ENCODE measurements around the gene ZNF516.
"Not testable (repeated sequence)": the region's sequence is repeated elsewhere in the genome, so short reads cannot be mapped to it uniquely, and the experiment has no call there.

ZNF516 gene

GRCh38 chr18:76495006-76495370 lies at the start of gene ZNF516:
Gene ZNF516, minus strand, starts transcription at chr18:76495242. Its CDS starts 52,188 bp downstream, at chr18:76443054.
- in situ Hi-C loops (cut with MboI; ENCODE audit: low sequenced_read_pairs): no loop called here

- in situ Hi-C loops (cut with MboI; ENCODE audit: low sequenced_read_pairs): no loop called here
These were observed 43.8 kb upstream of the ZNF516 start for GRCh38 chr18:76538846-76539245.

- in situ Hi-C loops (cut with MboI; ENCODE audit: low sequenced_read_pairs): no loop called here
These were observed 42.6 kb upstream of the ZNF516 start for GRCh38 chr18:76537621-76538020.

- in situ Hi-C loops (cut with MboI; ENCODE audit: low sequenced_read_pairs): not testable (repeated sequence)
These were observed 41.6 kb upstream of the ZNF516 start for GRCh38 chr18:76536593-76536992.

- in situ Hi-C loops (cut with MboI; ENCODE audit: low sequenced_read_pairs): no loop called here
These were observed 37.8 kb upstream of the ZNF516 start for GRCh38 chr18:76532875-76533274.

- in situ Hi-C loops (cut with MboI; ENCODE audit: low sequenced_read_pairs): no loop called here
These were observed 35.8 kb upstream of the ZNF516 start for GRCh38 chr18:76530846-76531245.

GRCh38 chr18:76530391-76530790 lies 35.3 kb upstream of the ZNF516 start:
- in situ Hi-C loops (cut with MboI; ENCODE audit: low sequenced_read_pairs): no loop called here

- in situ Hi-C loops (cut with MboI; ENCODE audit: low sequenced_read_pairs): no loop called here
These were observed 34.4 kb upstream of the ZNF516 start for GRCh38 chr18:76529433-76529811.

GRCh38 chr18:76528477-76529432 lies 33.7 kb upstream of the ZNF516 start:
- in situ Hi-C loops (cut with MboI; ENCODE audit: low sequenced_read_pairs): no loop called here

- in situ Hi-C loops (cut with MboI; ENCODE audit: low sequenced_read_pairs): no loop called here
These were observed 30.9 kb upstream of the ZNF516 start for GRCh38 chr18:76525911-76526310.

- in situ Hi-C loops (cut with MboI; ENCODE audit: low sequenced_read_pairs): no loop called here
These were observed 30.1 kb upstream of the ZNF516 start for GRCh38 chr18:76524900-76525698.

- in situ Hi-C loops (cut with MboI; ENCODE audit: low sequenced_read_pairs): no loop called here
These were observed 29.4 kb upstream of the ZNF516 start for GRCh38 chr18:76524477-76524876.

GRCh38 chr18:76522551-76522950 lies 27.5 kb upstream of the ZNF516 start:
- in situ Hi-C loops (cut with MboI; ENCODE audit: low sequenced_read_pairs): no loop called here

- in situ Hi-C loops (cut with MboI; ENCODE audit: low sequenced_read_pairs): no loop called here
These were observed 27.1 kb upstream of the ZNF516 start for GRCh38 chr18:76522122-76522503.

- in situ Hi-C loops (cut with MboI; ENCODE audit: low sequenced_read_pairs): no loop called here
These were observed 26.5 kb upstream of the ZNF516 start for GRCh38 chr18:76521417-76522121.

- in situ Hi-C loops (cut with MboI; ENCODE audit: low sequenced_read_pairs): no loop called here
These were observed 24.0 kb upstream of the ZNF516 start for GRCh38 chr18:76518860-76519538.

- in situ Hi-C loops (cut with MboI; ENCODE audit: low sequenced_read_pairs): no loop called here
These were observed 23.2 kb upstream of the ZNF516 start for GRCh38 chr18:76518123-76518859.

- in situ Hi-C loops (cut with MboI; ENCODE audit: low sequenced_read_pairs): no loop called here
These were observed 20.5 kb upstream of the ZNF516 start for GRCh38 chr18:76515576-76515975.

- in situ Hi-C loops (cut with MboI; ENCODE audit: low sequenced_read_pairs): no loop called here
These were observed 19.5 kb upstream of the ZNF516 start for GRCh38 chr18:76514573-76514972.

GRCh38 chr18:76507830-76508385 lies 12.9 kb upstream of the ZNF516 start:
- in situ Hi-C loops (cut with MboI; ENCODE audit: low sequenced_read_pairs): no loop called here
